ENCODE measurements around the gene RDH5.

GRCh38 chr12:55722948-55723347 lies 2.8 kb downstream of the RDH5 start:
- TF ChIP-seq POLR2AphosphoS5 (IDR thresholded peaks at IDR 0.05) (peak; percentile 17), POLR2A (IDR thresholded peaks at IDR 0.05) (no peak)
- TF ChIP-seq, protein P1, sequence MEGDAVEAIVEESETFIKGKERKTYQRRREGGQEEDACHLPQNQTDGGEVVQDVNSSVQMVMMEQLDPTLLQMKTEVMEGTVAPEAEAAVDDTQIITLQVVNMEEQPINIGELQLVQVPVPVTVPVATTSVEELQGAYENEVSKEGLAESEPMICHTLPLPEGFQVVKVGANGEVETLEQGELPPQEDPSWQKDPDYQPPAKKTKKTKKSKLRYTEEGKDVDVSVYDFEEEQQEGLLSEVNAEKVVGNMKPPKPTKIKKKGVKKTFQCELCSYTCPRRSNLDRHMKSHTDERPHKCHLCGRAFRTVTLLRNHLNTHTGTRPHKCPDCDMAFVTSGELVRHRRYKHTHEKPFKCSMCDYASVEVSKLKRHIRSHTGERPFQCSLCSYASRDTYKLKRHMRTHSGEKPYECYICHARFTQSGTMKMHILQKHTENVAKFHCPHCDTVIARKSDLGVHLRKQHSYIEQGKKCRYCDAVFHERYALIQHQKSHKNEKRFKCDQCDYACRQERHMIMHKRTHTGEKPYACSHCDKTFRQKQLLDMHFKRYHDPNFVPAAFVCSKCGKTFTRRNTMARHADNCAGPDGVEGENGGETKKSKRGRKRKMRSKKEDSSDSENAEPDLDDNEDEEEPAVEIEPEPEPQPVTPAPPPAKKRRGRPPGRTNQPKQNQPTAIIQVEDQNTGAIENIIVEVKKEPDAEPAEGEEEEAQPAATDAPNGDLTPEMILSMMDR (IDR thresholded peaks at IDR 0.05), result no peak
